K562 (cell line): Measurements from ENCODE around the gene MTERF2. TPM values are rescaled to one million over a fixed set of nuclear protein-coding genes. Genes with fewer than 3 reads are reported as not detected.

Experiments used
- CBX5 ChIP-seq: IDR thresholded peaks from 2 replicates; pipeline ENCODE4 v1.6.1; 2014; ENCODE audit warnings: low read depth, borderline replicate concordance
- DDX20 ChIP-seq: fragments of 450-650 bp; IDR thresholded peaks from 2 replicates; pipeline ENCODE4 v1.6.1; 2016; ENCODE audit warnings: missing genetic modification characterization, low read depth, mild to moderate bottlenecking, missing compliant biosample characterization, moderate library complexity
- ELF2 ChIP-seq: fragments of 250-450 bp; sonication (Bioruptor Pico); IDR thresholded peaks from 2 replicates; pipeline ENCODE4 v1.5.0; 2021; ENCODE audit warnings: mild to moderate bottlenecking
- HDAC8 ChIP-seq: fragments of 450-650 bp; IDR thresholded peaks from 2 replicates; pipeline ENCODE4 v1.6.1; 2016; ENCODE audit warnings: mild to moderate bottlenecking, missing genetic modification characterization, moderate library complexity, missing compliant biosample characterization
- KDM4B ChIP-seq, 2 experiments: fragments of 450-650 bp in 1 of 2; sonication (generic) in 1 of 2; IDR thresholded peaks; 2 replicates each; pipeline ENCODE4 v1.6.1; 2016 to 2017; ENCODE audit warnings: borderline replicate concordance in 2 of 2, antibody characterized with exemption in 1 of 2, low read depth in 1 of 2, mild to moderate bottlenecking in 1 of 2
- KLF1 ChIP-seq: fragments of 450-650 bp; IDR thresholded peaks from 2 replicates; pipeline ENCODE4 v1.6.1; 2016; ENCODE audit warnings: missing genetic modification characterization, missing compliant biosample characterization
- NELFE ChIP-seq: IDR thresholded peaks from 2 replicates; pipeline ENCODE4 v1.6.1; 2011; ENCODE audit warnings: mild to moderate bottlenecking; ENCODE audit not compliant: insufficient read depth, insufficient read length
- NR2C1 ChIP-seq, 2 experiments: fragments of 450-650 bp; IDR thresholded peaks; 2 replicates each; pipeline ENCODE4 v1.6.1; 2017; ENCODE audit warnings: mild to moderate bottlenecking in 2 of 2, antibody characterized with exemption in 1 of 2, inconsistent platforms in 1 of 2, missing compliant biosample characterization in 1 of 2, missing genetic modification characterization in 1 of 2
- PHF8 ChIP-seq: fragments of 200-600 bp; sonication (generic); IDR thresholded peaks from 2 replicates; pipeline ENCODE4 v1.6.1; 2012; ENCODE audit warnings: mixed run types, mild to moderate bottlenecking, inconsistent platforms, low read length, moderate library complexity, borderline replicate concordance
- POLR2A ChIP-seq: fragments of 450-650 bp; conservative IDR thresholded peaks from 2 replicates; pipeline ENCODE4 v1.6.1; 2016
- STAT5A ChIP-seq: IDR thresholded peaks from 2 replicates; pipeline ENCODE4 v1.6.1; 2012; ENCODE audit warnings: low read length, inconsistent platforms, borderline replicate concordance
- SUPT5H ChIP-seq: fragments of 450-650 bp; IDR thresholded peaks from 2 replicates; pipeline ENCODE4 v1.6.1; 2016
- TEAD4 ChIP-seq, 2 experiments: sonication (generic) in 1 of 2; formaldehyde crosslinking in 1 of 2; IDR thresholded peaks; 2 replicates each; pipeline versions ENCODE4 v1.6.1 to v1.8.0; 2012 to 2022; ENCODE audit warnings: borderline replicate concordance in 1 of 2, inconsistent platforms in 1 of 2, low read length in 1 of 2, mild to moderate bottlenecking in 1 of 2, missing genetic modification reagents in 1 of 2
- ZBTB12 ChIP-seq: fragments of 250-450 bp; sonication (Bioruptor Pico); IDR thresholded peaks from 2 replicates; pipeline ENCODE4 v1.4.0; 2020
- ZNF212 ChIP-seq: fragments of 450-650 bp; formaldehyde crosslinking; IDR thresholded peaks from 2 replicates; pipeline ENCODE4 v1.4.0; 2020; ENCODE audit warnings: mild to moderate bottlenecking
- ZNF407 ChIP-seq: fragments of 450-650 bp; IDR thresholded peaks from 2 replicates; pipeline ENCODE4 v1.6.1; 2016; ENCODE audit warnings: low read depth
- ZNF408 ChIP-seq: fragments of 250-450 bp; sonication (Bioruptor Pico); IDR thresholded peaks from 2 replicates; pipeline ENCODE4 v1.4.0; 2020; ENCODE audit warnings: low read depth, mild to moderate bottlenecking, moderate library complexity
- polyA plus RNA-seq, 8 experiments: library from polyadenylated mRNA; depleted of rRNA in 4 of 8; stranded (reverse) in 5 of 8; unstranded in 3 of 8; fragments of >200 nt; fragmentation: Nextera tagmentation in 2 of 8; fragmentation: Illumina TruSeq in 1 of 8; extraction: Ambion mirVana in 2 of 8; extraction: Trizol in 1 of 8; gene quantifications; 2 replicates each; pipeline versions ENCODE4 v1.2.1 to v1.2.3, GENCODE V29; 2011 to 2014; ENCODE audit warnings: inconsistent platforms in 1 of 8, missing spikeins in 1 of 8
- total RNA-seq, 7 experiments: library from RNA; depleted of rRNA in 6 of 7; stranded (reverse); fragments of >200 nt in 6 of 7; fragmentation: Illumina TruSeq in 2 of 7; extraction: Trizol in 2 of 7; gene quantifications; 2 replicates each; pipeline versions ENCODE4 v1.2.1 to v1.2.3, GENCODE V29; 2011 to 2021; ENCODE audit warnings: low replicate concordance in 1 of 7
- TF ChIP-seq, protein P1 (sequence below): fragments of 450-650 bp; IDR thresholded peaks from 2 replicates; pipeline ENCODE4 v1.6.1; 2016; ENCODE audit warnings: missing biosample characterization, missing genetic modification characterization

The MTERF2 gene
- total and polyA plus RNA-seq, 9 of the 15 experiments (the other 6 are each of a cell fraction or from before 2014, with no cell fraction given) = 10.0 to 63.2 (median 33.2) TPM

DNA sequence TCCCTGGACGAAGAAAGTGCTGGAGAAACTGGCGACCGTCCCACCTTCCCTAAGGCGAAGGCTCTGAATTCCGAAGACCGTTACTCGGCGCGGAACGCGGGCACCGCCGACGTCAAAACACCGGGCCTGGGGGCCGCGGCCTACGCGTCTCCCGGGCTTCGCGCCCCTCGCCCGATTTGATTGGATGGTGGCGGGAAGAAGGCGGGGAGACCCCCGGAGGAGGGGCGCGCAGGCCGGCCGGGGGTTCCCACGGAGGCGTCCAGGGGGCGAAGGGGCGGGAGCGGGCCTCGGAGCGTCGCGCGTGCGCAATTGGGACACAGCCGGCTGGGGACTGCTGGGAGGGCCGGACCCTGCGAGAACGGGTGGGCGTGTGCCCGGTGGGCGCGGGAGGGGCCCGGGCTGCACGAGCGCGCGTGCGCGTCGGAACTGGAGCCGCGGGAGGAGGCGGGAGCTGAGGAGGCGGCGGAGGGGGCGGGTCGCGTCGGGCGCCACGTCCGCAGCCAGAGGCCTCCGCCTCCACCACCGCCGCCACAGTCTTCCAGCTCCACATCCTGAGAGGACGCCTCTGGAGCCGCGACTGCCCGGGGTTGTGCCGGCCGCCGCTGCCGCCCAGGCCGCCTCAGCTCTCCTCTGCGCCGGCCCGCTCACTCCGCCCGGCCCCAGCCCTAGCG, 31.4 kb downstream of the MTERF2 start, which contains the start of gene TMEM263 (continued):
- no peak; a peak in 1 of 4 replicates for TF ChIP-seq KDM4B (IDR thresholded peaks at IDR 0.05; ENCODE audit: borderline replicate concordance in 2 of 2, low read depth in 1 of 2)
- TF ChIP-seq SUPT5H = peak; percentile 70
- TF ChIP-seq ZNF407 = no peak
- TF ChIP-seq TEAD4 (IDR thresholded peaks at IDR 0.05; ENCODE audit: low read length) = no peak; the same call in 1 of the 2 replicates
- 0 out of 2 replicates have a peak, but pooled peaks have one; percentile 22 for TF ChIP-seq TEAD4 (CRISPR knock-in tag; IDR thresholded peaks at IDR 0.05; ENCODE audit: borderline replicate concordance)
- TF ChIP-seq HDAC8 = no peak
- TF ChIP-seq DDX20 (tag) = no peak
- TF ChIP-seq NELFE = no peak
- no peak for TF ChIP-seq ZNF408
- TF ChIP-seq NR2C1 (IDR thresholded peaks at IDR 0.05) = no peak
- TF ChIP-seq NR2C1 (tag; IDR thresholded peaks at IDR 0.05) = no peak
- peak; percentile 92 for TF ChIP-seq KLF1
- no peak for TF ChIP-seq CBX5
- TF ChIP-seq ELF2 (CRISPR knock-in tag) = 0 out of 2 replicates have a peak, but pooled peaks have one; percentile 42
- TF ChIP-seq POLR2A = peak; percentile 81
- TF ChIP-seq, protein P1, sequence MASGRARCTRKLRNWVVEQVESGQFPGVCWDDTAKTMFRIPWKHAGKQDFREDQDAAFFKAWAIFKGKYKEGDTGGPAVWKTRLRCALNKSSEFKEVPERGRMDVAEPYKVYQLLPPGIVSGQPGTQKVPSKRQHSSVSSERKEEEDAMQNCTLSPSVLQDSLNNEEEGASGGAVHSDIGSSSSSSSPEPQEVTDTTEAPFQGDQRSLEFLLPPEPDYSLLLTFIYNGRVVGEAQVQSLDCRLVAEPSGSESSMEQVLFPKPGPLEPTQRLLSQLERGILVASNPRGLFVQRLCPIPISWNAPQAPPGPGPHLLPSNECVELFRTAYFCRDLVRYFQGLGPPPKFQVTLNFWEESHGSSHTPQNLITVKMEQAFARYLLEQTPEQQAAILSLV (tag) = no peak
- TF ChIP-seq STAT5A = no peak
- TF ChIP-seq PHF8 = peak; percentile 86; the same call in 1 of the 2 replicates
- TF ChIP-seq ZBTB12 (CRISPR knock-in tag) = 0 out of 2 replicates have a peak, but pooled peaks have one; percentile 31
- TF ChIP-seq ZNF212 = 0 out of 2 replicates have a peak, but pooled peaks have one; percentile 13
